CD4-positive, alpha-beta T cell treated with Interleukin-15 for 4 hours (primary cell): ENCODE data around the gene MYO6.

ENCODE experiments used
- DNase-seq: peaks from one replicate; pipeline ENCODE4 v3.0.0-alpha.2; 2020; ENCODE audit warnings: low spot score

MYO6 gene

DNA sequence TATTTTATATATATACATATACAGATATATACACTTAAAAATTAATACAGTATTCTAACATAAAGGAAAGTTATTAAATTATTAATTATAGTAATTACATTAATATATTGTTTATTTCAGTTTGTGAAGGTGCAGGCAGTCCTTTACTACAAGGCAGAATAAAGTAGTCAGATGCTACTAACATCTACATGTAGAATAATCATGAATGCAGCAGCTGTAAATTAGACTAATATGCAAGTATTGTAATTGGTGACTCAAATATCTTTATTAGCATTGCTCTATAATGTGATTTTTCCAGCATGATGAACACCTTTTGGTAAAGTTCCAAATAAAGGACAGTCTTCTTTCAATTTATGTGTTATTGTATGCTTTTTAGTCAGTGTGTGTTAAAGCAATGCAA lies 17.3 kb downstream of the MYO6 start:
- no peak for DNase-seq

DNA sequence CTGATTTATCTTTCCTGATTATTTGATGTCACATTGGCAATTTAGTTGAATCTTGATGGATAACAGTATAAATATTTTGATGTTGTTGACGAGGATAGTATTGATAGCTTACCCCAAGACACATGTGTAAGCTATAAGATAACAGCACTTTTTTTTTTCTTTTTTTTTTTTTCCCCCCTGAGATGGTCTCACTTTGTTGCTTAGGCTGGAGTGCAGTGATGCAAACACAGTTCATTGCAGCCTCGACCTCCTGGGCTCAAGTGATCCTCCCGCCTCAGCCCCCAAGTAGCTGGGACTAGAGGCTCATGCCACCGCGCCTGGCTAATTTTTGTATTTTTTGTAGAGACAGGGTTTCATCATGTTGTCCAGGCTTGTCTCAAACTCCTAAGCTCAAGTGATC lies 21.8 kb downstream of the MYO6 start:
- DNase-seq, result no peak

DNA sequence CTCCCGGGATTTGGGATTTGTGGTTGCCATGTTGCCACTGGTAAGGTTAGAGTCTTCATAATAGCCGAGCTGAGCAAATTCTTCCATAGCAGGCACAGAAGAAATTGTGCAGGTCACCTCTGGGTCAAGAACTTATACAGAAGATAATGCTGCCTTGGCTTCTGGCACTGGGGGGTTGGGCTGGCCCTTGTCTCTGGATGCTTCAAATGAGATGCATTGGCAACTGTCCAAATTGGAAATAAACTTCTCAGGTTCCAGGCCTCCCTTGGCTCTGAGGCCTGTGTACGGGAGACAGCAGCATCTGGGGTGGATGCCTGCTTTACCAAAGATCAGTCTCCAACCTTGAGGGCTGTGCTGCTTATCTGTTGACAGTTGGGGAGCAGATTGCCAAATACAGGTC lies 26.2 kb downstream of the MYO6 start:
- DNase-seq, result no peak

DNA sequence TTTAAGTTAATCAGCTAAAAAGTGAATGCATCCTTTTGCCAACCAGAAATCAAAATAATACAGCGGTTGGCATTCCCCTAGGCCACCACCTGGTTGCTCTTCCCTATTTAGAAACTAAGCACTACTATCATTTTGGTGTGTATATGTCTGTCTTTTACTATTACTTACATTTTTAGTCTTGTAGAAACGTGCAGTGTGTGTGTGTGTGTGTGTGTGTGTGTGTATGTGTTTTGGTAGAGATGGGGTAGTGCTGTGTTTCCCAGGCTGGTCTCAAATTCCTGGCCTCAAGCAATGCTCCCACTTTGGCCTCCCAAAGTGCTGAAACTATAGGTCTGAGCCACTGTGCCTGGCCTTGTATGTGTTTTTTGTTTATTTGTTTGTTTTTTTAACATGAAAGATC lies 27.4 kb downstream of the MYO6 start:
- no peak for DNase-seq

DNA sequence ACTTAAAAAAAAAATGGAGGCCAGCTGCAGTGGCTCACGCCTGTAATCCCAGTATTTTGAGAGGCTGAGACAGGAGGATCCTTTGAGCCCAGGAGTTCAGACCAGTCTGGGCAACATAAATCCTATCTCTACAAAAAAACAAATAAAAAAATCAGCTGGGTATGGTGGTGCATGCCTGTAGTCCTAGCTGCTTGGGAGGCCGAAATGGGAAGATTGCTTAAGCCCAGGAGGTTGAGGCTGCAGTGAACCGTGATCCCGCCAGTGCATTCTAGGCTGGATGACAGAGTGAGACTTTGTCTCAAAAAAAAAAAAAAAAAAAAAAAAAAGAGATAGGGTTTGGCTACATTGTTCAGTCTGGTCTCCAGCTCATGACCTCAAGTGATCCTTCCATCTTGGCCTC lies 29.7 kb downstream of the MYO6 start:
- no peak for DNase-seq

DNA sequence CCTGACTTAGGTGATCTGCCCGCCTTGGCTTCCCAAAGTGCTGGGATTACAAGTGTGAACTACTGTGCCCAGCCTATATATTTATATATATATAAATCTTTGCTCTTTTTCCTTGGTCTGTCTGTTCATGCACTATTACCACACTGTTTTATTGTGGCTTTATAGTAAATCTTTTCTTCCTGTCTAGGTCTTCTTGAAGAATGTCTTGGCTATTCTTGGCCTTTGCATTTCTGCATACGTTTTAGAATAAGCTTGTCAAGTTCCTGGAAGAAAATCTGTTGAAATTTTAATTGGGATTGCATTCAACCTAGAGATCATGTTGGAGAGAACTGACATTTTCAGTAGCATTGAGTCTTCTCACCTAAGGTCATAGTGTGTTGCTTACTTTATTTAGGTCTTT lies 37.1 kb downstream of the MYO6 start:
- no peak for DNase-seq

DNA sequence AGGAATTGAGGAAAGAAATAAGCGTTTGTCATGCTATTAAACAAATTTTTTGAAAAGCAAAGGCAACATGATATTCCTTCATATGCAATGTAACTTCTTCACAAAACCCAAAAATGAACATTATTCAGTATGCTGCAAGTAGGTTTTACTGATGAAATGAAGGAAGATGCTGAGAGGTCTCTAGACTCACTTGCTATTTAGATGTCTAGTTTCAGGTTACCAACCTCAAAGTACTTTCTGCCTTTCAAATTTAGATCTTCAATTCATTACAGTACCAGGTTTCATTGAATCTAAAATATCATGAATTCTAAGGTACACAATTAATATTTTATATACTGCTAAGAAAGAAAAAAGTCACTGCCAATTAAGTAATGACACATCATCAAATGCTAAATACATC lies 39.9 kb downstream of the MYO6 start:
- no peak for DNase-seq

DNA sequence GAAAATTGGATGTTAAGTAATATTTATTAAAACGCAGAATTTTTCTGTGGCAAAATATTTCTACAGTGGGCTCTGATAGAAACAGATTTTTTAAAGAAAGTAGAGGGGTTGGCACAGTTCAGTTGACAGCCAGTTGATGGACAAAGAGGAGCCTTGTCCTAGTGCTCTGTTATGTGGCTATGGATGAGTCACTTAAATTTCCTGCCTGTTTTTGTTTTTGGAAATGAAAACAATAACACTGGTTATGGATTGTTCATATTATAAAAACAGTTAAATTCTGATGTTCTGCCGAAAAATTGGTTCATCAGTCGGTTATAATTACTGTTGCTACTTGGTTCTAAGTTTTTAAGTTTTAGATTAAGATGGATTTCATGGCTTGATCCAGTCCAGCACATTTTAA lies 42.8 kb downstream of the MYO6 start:
- DNase-seq, result no peak

DNA sequence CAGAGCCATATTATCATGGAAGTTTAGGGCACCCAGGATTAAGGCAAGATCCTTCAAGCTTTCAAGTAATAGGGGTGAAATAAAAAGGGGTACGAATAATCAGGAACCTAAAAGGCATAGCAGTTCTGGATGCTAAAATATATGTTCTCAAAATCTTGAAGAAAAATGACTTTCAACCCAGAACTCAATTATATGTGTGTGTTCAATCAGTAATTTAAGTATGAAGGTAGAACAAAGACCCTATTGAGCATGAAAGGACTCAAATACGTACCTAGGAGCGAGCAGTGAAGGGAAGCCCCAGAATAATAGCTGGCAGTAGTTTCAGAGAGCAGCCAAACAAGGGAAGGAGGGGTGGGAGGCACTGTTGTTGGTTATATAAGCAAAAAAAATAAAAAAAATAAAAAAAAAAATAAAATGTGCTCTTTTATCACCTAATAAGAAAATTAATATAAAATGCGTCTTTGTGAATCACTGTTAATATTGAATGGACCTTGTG lies 45.4 kb downstream of the MYO6 start:
- no peak for DNase-seq

DNA sequence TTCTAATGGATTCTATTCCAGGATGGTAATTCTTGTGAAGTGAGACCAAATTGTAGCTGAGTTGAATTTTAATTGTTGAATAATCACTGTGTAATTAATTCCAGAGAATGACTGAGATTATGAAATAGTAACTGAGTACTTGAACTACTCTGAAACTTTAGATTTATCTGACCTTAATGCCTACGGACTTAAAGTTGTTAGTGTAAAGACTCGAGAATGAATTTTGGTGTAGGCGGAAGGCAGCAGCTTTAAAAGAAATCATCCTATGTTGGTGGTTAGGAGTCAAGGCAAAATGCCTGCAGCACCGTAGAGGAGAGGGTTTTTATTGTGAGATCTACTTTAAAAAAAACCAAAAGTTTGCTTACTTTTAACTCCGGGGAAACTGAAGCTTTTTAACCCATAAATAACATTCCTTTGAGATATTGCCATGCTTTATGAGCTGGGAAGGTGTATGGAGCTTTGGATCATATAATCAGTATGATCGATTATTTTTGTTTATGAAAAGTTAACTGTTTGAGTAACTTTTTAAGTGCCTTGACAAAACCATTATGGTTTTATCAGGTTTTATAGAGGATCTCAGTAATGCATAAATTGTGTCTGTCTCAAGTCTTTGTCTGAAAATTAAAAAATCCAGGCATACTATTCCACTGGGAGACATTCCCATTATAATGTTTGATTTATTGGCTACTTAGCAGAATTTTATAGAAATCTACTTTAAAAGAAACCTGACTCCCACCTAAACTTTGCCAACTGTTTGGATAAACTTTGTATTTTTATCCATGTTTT lies 46.1 kb downstream of the MYO6 start:
- no peak for DNase-seq

DNA sequence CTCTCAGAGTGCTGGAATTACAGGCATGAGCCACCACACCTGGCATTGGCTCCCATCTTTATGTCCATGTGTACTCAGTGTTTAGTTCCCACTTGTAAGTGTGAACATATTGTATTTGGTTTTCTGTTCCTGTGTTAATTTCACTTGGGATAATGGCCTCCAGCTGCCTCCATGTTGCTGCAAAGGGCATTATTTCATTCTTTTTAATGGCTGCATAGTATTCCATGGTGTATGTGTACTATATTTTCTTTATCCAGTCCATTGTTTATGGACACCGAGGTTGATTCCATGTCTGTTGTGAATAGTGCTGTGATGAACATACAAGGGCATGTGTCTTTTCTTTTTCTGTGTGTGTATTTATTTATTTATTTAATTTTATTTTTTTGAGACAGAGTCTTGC lies 47.7 kb downstream of the MYO6 start:
- DNase-seq, result no peak

DNA sequence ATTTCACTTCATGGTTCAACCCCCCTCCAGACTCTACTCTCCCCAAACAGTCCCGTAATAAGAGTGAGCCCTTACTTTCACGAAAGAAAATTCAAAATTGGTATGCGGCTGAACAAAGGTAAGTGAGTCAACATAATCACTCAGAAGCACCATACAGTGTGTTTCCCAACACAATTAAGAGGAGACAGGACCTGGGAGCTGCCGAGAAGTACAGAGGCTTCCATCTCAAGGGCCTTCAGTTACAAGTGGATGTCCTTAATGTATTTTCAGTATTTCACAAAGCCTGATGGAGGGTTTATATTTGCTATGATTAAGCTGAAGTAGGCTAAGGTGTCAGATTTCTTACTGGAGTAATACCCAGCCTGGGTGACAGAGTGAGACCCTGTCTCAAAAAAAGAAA lies 51.1 kb downstream of the MYO6 start:
- no peak for DNase-seq

DNA sequence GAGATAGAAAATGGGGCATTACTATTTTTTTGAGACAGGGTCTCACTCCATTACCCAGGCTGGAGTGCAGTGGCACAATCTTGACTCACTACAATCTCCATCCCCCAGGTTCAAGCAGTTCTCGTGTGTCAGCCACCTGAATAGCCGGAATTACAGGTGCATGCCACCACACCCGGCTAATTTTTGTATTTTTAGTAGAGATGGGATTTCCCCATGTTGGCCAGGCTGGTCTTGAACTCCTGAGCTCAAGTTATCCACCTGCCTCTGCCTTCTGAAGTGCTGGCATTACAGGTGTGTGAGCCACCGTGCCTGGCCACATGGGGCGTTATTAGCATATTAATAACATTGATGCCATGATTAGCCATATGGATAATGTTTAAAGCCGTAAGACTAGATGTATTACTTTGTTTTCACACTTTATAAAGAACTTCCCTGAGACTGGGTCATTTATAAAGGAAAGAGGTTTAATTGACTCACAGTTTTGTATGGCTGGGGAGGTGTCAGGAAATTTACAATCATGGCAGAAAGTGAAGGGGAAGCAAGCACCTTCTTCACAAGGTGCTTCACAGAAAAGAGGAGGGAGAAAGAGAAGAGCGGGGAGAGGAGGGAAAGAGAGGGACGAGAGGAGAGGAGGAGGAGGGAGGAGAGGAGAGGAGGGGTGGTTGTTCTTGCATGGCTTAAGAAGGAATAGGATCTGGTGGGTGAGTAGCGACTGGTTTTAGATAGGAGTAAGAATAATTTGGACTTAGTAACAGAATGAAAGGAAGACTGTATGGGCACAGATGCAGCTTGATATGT lies 51.9 kb downstream of the MYO6 start:
- no peak for DNase-seq

DNA sequence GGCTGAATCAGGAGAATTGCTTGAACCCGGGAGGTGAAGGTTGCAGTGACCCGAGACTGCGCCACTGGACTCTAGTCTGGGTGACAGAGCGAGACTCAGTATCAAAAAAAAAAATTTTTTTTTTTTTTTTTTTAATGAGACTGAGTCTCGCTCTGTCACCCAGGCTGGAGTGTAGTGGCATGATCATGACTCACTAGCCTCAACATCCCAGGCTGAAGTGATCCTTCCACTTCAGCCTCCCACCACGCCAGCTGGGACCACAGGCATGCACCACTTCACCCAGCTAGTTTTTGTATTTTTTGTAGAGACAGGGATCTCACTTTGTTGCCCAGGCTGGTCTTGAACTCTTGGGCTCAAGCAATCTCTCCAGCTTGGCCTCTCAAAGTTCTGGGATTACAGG lies 53.3 kb downstream of the MYO6 start:
- no peak for DNase-seq

DNA sequence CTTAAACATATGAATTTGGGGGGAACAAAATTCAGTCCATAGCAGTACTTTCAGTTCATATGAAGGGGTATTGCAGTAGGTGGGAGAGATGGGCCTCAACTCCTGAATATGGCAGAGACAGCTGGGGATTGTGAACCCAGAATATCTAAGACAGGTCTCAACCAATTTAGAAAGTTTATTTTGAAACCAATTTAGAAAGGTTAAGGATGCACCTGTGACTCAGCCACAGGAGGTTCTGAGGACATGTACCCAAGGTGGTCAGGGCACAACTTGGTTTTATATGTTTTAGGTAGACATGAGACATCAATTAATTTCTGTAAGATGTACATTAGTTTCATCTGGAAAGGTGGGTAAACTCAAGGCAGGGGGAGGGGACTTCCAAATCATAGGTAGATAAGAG lies 59.5 kb downstream of the MYO6 start:
- no peak for DNase-seq

DNA sequence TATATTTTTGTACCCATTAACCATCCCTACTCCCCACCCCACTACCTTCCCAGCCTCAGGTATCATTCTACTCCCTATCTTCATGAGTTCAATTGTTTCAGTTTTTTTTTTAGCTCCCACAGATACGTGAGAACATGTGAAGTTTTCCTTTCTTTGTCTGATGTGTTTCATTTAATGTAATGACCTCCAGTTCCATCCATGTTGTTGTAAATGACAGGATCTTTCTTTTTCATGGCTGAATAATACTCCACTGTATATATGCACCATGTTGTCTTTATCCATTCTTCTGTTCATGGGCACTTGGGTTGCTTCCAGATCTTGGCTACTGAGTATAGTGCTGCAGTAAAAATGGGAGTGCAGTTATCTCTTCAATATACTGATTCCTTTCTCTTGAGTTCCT lies 63.5 kb downstream of the MYO6 start:
- DNase-seq, result no peak

DNA sequence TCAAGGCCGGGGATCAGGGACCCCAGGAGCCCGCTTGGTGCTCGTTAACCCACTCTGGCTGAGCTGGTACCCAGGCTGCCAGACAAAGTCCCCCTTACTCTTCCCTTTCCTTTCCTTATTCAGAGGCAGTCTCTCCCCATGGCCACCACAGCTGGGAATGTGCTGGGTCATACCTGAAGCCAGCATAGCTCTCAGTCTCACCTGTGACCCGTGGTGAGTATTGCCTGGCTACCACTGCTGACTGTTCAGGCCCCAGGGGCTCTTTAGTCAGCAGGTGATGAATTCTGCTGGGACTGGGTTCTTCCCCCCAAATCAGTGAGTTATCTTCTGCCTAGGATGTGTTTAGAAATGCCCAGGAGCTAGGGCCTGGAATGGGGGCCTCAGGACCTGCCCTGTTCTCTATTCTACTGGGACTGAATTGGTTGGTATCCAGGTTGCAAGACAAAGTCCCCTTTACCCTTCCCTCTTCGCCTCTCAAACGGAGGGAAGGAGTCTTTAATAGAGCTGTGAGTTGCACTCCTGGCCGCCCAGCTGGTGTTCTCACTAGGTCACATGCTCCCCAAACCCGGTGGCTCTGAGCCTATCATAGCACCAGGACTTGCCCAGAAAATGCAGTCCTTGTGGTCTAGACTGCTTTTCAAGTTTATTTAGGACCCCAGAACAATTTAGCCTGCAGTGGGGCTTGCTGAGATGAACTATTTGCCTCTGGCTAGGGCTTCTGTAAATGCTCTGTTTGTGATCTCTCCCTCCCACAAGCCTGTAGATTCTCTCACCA lies 64.6 kb downstream of the MYO6 start:
- DNase-seq, result no peak

DNA sequence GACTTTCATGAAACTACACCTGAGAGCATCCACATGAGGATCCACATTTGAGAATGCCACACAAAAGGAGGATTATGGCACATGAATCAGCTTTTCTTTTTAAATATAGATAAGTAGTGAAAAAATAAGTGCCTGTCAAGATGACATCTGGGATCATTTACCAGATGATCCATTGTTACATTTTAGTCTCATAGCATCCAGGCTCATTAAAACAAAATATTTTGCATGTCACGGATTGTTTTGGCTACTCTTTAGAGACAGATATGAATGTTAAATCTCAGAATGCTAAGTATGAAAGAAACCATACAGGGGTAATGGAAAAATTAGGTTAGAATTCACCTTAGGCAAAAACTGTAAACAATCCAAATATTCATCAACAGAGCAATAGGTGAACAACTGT lies 66.7 kb downstream of the MYO6 start:
- no peak for DNase-seq

DNA sequence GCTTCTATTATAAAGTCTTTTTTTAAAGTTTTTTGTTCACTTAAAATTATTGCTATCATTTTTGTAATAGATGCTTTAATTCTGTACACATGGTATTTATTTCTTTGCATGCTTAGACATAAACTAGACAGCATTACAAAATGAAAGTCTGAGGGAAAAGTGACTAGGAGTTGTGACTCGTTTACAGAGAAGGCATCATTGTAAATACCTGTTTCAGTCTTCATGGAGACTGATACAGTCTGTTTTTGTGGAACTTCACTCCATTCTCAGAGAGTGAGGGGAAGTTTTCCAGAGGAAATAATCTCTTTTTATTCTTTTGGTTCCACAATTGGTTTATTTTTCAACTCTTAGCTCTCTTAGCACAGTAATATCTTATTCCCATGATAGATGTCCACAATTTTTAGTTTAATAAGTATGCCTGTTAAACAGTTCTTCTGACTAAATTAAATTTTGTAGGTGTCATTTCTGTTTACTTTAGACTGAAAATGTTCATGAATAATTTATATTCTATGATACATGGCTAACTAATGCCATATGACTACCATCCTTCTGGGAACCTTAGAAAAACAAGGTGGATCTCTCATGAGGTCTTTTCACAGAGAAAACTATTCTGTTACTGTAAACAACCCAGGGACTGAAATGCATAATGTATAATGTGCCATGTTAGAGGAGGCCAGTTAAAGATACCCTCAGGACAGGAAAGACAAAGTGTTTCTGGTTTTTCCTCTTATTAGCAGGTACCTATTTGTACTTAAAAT lies 69.2 kb downstream of the MYO6 start:
- DNase-seq, result no peak

DNA sequence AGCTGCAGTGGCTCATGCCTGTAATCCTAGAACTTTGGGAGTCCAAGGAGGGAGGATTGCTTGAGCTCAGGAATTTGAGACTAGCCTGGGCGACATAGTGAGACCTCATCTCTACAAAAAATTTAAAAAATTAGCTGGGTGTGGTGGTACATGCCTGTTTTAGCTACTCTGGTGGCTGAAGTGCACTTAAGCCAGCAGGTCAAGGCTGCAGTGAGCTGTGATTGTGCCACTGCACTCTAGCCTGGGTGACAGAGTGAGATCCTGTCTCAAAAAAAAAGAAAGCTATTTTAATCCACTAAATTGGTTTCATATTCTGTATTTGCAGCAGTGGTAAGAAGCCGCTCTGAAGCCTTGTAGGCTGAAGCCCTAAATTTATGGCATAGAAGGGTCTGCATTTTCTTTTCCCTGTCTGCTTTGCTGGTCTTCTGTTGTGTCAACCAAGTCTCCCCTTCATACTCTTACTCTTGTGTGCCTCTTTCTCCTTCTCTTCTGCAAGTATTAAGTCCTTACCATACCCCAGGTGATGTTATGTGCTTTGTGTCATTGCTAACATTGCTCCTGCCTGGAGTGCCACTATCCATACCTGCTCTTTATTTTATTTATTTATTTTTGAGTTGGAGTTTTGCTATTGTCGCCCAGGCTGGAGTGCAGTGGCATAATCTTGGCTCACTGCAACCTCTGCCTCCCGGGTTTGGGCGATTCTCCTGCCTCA lies 70.9 kb downstream of the MYO6 start:
- no peak for DNase-seq

DNA sequence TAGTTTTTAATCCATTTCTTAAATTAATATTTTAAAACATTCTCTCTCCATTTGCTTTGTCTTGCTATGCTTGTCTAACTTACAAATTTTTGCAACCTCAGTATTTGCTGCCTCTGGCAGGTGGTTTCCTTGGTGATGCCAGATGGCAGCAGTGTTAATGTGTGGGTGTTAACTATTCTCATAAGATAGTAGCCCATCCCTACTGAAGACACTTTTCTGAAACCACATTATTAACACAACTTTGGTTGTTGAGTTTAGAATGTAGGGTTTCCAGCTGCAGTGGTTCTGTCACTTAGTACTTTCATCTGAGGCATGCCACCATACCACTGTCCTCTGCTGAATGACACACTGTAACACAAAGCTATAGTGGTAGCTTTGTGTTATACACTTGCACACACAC lies 75.1 kb downstream of the MYO6 start:
- DNase-seq, result peak; percentile 3
